ENCODE measurements around the gene WHRN.

Gene WHRN

DNA sequence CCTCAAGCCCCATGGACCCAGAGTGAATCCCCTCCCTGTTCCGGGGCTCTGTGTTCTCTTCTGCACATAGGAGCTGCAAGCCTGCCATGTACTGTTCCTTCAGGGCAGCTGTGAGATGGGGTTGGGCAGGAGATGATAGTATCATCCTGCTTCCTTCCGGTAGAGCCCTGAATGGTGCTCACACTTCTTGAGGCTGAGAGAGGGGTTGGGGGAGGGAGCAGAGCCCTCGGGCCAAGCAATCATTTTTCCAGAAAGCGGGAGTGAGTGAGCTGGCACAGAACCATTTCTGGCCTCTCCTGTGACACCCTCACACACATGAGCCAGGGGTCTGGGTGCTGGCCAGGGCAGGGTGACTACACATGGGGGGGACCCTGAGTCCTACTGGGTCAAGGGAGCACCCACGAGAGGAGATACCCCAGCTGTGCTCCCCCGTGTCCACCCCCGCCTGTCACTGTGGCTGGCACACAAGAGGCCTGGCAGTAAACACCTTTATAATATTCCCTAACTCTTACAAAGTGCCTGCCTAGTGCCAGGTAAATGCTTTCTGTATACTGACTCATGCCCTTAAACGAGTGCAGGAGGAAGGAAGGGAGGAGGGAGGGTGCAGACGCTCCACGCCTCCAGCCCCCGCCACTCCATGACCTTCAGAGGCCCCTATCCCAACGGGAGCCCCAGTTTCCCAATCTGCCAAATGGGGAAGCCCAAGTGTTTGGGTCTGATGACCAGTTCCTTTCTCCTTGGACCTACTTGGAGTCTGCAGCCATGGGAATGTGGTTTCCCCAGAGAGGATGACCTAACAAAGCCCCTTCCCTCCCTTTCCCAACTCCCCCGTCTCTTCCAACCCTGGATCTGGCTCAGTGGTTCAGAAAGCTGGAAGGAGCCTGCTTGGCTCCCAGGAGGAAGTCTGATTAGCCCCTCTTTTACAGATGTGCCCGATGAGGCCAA lies 133.0 kb downstream of the WHRN start:
- H3K9me3 ChIP-seq (ENCODE audit: low read length): no peaks in the 10 kb centered on the region
- peaks cover 32% of the 10 kb centered on the region for H3K4me1 ChIP-seq (ENCODE audit: insufficient read depth, low read length)
- no peak overlapping the region for H2AFZ ChIP-seq (ENCODE audit: low read depth, low read length)
- H3K4me3 ChIP-seq (ENCODE audit: low read length): no peak overlapping the region
- H3K36me3 ChIP-seq (ENCODE audit: insufficient read depth, low read length): peaks cover 4% of the 10 kb centered on the region
- H3K27me3 ChIP-seq (ENCODE audit: insufficient read depth, low read length): no peaks in the 10 kb centered on the region

DNA sequence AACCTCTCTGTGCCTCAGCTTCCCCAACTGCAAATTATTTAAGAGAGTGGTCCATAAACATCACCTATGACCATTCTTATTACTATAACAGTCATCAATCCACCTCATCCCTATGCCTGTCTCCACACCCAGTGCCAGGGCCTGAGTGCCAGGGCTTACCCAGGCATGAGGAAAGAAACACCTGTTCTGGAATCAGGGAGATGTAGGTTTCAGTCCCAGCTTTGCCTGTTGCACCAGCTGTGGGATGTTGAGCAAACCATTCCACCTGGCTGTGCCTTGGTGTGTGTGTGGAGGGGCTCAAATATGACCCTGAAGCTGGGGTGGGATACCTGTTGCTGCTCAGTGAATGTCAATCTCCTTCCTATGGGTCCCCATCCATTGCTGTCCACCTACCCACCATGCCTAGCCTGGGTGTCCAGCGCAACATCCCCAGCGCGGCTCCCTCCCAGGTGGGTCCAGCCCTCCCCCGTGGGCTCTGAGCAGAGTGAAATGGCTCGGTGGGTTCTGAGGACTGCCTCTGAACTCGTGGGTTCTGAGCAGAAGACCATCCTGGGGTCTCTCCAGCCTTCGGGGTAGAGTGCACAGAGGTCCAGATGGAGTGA lies 133.8 kb downstream of the WHRN start:
- H3K27me3 ChIP-seq (ENCODE audit: insufficient read depth, low read length): no peaks in the 10 kb centered on the region
- H2AFZ ChIP-seq (ENCODE audit: low read depth, low read length): no peak overlapping the region
- no peaks in the 10 kb centered on the region for H3K9me3 ChIP-seq (ENCODE audit: low read length)
- peaks cover 4% of the 10 kb centered on the region for H3K36me3 ChIP-seq (ENCODE audit: insufficient read depth, low read length)
- peaks cover 30% of the 10 kb centered on the region for H3K4me1 ChIP-seq (ENCODE audit: insufficient read depth, low read length)
- H3K4me3 ChIP-seq (ENCODE audit: low read length): no peak overlapping the region

DNA sequence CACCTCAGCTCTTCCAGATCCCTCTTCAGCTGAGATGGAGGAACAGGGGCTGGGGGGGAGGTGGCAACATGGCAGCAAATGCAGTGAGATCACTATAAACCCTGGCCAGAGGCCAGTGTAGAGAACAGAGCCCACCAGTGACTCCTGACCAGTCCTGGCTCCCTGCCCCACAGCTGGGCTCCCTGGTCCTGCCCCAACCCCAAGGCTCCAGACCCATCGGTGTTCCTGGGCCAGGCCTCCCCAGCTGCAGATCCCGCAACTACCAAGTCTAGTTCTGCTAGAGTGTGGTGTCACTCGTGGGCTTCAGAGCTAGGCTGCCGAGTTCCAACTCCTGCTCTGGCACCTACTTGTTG lies 134.3 kb downstream of the WHRN start:
- peaks cover 4% of the 10 kb centered on the region for H3K36me3 ChIP-seq (ENCODE audit: insufficient read depth, low read length)
- no peaks in the 10 kb centered on the region for H3K27me3 ChIP-seq (ENCODE audit: insufficient read depth, low read length)
- no peak overlapping the region for H3K4me3 ChIP-seq (ENCODE audit: low read length)
- H3K9me3 ChIP-seq (ENCODE audit: low read length): no peaks in the 10 kb centered on the region
- H3K4me1 ChIP-seq (ENCODE audit: insufficient read depth, low read length): peaks cover 30% of the 10 kb centered on the region
- peak overlapping the region; percentile 42 for H2AFZ ChIP-seq (ENCODE audit: low read depth, low read length)

DNA sequence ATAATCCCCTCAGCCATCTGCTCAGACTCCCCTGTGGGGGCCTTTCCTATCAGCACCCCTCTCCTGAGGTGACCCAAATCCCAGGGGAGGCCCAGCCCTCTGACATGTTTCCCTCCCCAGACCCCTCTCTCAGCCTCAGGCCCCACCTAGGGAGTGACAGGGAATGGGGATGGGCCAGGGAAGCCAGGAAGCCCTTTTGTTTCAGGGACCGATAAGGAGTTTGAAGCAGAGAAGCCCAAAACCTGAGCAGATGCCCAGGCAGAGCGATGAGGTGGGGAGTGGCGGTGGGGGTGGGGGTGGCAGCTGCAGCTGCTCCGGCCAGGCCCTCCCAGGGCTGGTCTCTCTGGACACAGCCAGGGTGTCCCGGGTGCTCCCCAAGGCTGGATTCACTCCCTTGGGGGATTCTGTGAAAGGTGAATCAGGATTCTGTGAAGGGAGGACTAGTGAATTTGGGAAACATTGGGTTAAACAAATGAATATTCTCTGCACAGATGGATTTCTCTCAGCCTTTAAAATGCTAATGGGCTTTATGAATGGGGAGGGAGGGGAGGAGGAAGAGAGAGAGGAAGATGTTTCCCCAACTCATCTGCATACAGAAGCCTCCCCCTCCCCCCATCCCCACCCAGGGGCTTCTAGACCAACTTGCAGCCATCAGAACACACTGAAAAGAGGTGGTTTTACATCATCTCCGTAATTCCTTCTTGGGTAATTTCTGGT lies 134.9 kb downstream of the WHRN start:
- H3K4me1 ChIP-seq (ENCODE audit: insufficient read depth, low read length): peaks cover 27% of the 10 kb centered on the region
- H3K27me3 ChIP-seq (ENCODE audit: insufficient read depth, low read length): no peaks in the 10 kb centered on the region
- H2AFZ ChIP-seq (ENCODE audit: low read depth, low read length): peak overlapping the region; percentile 42
- H3K4me3 ChIP-seq (ENCODE audit: low read length): no peak overlapping the region
- H3K9me3 ChIP-seq (ENCODE audit: low read length): no peaks in the 10 kb centered on the region
- H3K36me3 ChIP-seq (ENCODE audit: insufficient read depth, low read length): peaks cover 4% of the 10 kb centered on the region

DNA sequence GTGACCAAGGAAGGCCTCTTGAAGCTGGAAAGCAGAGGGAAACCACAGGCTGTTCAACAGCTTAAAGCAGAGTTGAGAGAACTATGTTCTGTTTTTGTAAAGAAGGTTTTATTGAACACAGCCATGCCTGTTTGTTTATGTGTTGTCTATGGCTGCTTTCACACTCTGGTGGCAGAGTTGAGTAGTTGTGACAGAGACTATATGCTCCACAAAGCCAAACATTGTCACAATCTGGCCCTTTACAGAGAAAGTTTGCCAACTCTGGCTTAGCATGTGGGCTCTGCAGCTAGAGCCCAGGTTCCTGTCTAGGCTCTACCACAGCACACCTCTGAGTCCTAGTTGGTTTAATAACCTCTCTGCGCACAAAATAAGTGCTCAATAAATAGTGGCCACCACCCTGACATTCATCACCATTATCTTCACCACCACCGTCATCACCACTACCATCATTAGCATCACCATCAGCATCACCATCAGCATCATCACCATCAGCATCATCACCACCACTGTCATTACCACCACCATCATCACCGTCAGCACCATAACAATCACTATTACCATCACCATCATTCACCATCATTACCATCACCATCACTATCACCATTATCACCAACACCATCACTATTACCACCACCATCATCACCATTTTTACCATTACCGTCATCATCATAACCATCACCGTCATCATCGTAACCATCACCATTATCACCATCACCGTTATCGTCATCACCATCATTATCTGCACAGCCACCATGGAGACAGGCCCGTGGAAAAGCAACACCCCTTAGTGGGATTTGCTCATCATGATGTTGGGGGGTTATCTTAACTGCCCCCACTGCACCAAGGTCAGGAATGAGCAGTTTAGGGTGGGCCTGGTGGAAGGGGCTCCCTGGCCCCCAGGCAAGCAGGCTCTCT lies 135.8 kb downstream of the WHRN start:
- Histone ChIP-seq H3K4me3 (ENCODE audit: low read length) (no peak overlapping the region), H3K9me3 (ENCODE audit: low read length) (no peaks in the 10 kb centered on the region), H3K4me1 (ENCODE audit: insufficient read depth, low read length) (peaks cover 18% of the 10 kb centered on the region), H3K27me3 (ENCODE audit: insufficient read depth, low read length) (no peaks in the 10 kb centered on the region), H3K36me3 (ENCODE audit: insufficient read depth, low read length) (peaks cover 4% of the 10 kb centered on the region), H2AFZ (ENCODE audit: low read depth, low read length) (peak overlapping the region; percentile 42)

DNA sequence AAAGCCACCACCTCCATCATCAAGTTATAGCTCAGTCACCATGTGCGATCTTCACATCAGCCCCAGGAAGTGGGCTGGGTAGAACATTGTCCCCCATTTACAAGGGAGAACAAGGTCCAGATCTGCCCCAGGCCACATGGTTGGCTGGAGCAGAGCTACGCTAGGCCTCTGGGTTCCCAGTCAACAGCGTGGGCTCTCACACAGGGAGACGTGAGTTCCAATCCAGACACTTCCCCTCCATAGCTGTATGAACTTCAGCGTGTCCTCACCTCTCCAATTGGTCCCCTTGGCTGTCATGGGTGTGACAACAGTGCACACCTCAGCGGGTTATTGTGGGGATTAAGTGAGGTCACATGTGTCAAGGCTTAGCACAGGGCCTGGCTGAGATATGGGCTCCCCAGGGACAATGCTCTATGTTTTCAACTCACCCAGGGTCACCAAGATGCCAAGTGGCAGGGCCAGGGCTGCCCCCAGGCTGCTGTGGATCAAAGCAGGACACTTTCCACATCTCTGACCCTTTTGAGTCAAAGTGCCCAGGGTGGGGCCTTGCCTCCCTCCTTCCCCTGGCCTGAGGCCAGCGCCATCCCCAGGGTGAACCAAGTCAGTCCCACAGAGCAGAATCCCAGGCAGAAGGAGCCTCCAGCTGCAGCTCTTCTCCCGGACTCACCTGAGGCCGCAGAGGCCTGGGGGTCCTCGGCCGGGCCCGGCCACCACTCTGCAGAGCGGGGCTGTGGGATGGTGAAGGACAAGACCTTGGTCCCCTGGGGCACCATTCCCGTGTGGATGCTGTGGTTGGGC lies 137.3 kb downstream of the WHRN start:
- no peak overlapping the region for H3K4me3 ChIP-seq (ENCODE audit: low read length)

DNA sequence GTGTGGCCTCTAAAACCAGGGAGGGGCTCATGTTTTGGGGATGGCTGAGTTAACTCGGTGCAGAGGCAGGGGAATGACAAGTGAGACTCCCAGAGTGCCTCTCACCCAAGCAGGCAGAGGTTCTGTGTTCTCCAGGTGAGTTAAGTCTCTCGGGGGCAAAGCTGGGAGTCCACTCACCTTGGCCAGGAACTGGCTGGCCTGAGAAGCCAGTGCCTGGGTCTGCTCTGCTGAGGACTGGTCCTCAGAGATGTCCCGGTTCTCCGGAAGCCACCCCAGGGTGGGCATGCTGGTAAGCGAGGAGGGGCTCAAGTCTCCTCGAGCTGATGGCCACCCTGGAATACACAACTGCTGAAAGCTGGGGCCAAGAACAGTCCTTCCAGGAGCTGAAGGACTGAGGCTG lies 137.9 kb downstream of the WHRN start:
- H3K27me3 ChIP-seq (ENCODE audit: insufficient read depth, low read length): no peaks in the 10 kb centered on the region
- H3K4me1 ChIP-seq (ENCODE audit: insufficient read depth, low read length): peaks cover 18% of the 10 kb centered on the region
- H3K4me3 ChIP-seq (ENCODE audit: low read length): no peak overlapping the region
- H3K36me3 ChIP-seq (ENCODE audit: insufficient read depth, low read length): peaks cover 7% of the 10 kb centered on the region
- no peak overlapping the region for H2AFZ ChIP-seq (ENCODE audit: low read depth, low read length)
- no peaks in the 10 kb centered on the region for H3K9me3 ChIP-seq (ENCODE audit: low read length)

More for the DNA sequence above, 137.3 kb downstream of the WHRN start:
- no peak overlapping the region for H2AFZ ChIP-seq (ENCODE audit: low read depth, low read length)
- H3K27me3 ChIP-seq (ENCODE audit: insufficient read depth, low read length): no peaks in the 10 kb centered on the region
- H3K4me1 ChIP-seq (ENCODE audit: insufficient read depth, low read length): peaks cover 18% of the 10 kb centered on the region
- no peaks in the 10 kb centered on the region for H3K9me3 ChIP-seq (ENCODE audit: low read length)
- peaks cover 7% of the 10 kb centered on the region for H3K36me3 ChIP-seq (ENCODE audit: insufficient read depth, low read length)

DNA sequence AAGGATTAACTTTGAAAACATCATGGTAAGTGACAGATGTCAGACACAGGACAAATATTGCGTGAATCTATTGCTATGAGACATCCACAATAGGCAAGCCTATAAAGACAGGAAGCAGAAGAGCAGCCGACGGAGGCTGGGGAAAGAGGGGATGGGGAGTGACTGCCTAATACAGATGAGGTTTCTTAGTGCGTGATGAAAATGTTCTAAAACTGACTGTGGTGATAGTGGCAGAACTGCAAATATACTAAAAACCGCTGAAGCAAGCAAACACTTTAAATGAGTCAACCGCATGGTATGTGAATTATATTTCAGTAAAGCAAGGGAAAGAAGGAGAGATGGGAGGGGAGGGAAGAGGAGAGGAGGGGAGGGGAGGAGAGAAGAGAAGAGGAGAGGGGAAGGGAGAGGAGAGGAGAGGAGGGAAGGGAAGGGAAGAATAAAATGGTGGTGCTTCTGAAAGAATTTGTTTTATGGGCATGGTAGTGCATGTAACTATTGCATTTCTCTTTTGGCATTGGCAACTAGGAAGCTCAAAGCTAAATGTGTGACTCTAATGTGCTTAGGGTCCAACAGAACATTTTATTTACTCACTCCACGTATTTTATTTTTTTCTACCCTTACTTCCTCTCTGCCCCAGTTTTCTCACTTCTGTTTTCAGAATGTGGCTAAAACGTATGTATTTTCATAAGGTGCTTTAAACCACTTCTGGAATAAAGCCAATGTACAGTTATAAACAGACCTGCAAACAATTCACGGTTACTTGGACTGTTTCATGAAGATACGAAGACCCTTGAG lies 138.7 kb downstream of the WHRN start:
- peaks cover 7% of the 10 kb centered on the region for H3K36me3 ChIP-seq (ENCODE audit: insufficient read depth, low read length)
- no peak overlapping the region for H2AFZ ChIP-seq (ENCODE audit: low read depth, low read length)
- no peak overlapping the region for H3K4me3 ChIP-seq (ENCODE audit: low read length)
- no peaks in the 10 kb centered on the region for H3K9me3 ChIP-seq (ENCODE audit: low read length)
- no peaks in the 10 kb centered on the region for H3K27me3 ChIP-seq (ENCODE audit: insufficient read depth, low read length)
- H3K4me1 ChIP-seq (ENCODE audit: insufficient read depth, low read length): peaks cover 18% of the 10 kb centered on the region

DNA sequence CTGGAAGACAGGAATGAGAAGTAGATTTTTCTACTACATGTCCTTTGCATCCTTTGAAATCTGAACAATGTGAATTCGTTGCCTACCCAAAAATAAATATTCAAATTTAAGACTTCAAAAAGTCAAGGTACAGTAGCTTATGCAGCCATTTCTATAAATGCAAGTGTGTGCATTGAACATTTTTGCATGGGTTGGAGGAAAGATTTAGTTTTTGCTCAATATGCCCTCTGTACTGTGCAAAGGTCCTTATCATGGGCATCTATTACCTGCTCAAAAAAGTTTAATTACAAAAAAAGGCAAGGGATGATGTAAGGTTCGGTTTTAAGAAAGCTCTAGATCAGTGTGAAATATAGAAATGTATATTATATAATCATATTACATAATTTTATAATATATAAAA lies 140.1 kb downstream of the WHRN start:
- Histone ChIP-seq H3K4me3 (ENCODE audit: low read length) (no peak overlapping the region), H3K36me3 (ENCODE audit: insufficient read depth, low read length) (peaks cover 18% of the 10 kb centered on the region), H3K9me3 (ENCODE audit: low read length) (no peaks in the 10 kb centered on the region), H2AFZ (ENCODE audit: low read depth, low read length) (no peak overlapping the region), H3K4me1 (ENCODE audit: insufficient read depth, low read length) (peaks cover 5% of the 10 kb centered on the region), H3K27me3 (ENCODE audit: insufficient read depth, low read length) (no peaks in the 10 kb centered on the region)

DNA sequence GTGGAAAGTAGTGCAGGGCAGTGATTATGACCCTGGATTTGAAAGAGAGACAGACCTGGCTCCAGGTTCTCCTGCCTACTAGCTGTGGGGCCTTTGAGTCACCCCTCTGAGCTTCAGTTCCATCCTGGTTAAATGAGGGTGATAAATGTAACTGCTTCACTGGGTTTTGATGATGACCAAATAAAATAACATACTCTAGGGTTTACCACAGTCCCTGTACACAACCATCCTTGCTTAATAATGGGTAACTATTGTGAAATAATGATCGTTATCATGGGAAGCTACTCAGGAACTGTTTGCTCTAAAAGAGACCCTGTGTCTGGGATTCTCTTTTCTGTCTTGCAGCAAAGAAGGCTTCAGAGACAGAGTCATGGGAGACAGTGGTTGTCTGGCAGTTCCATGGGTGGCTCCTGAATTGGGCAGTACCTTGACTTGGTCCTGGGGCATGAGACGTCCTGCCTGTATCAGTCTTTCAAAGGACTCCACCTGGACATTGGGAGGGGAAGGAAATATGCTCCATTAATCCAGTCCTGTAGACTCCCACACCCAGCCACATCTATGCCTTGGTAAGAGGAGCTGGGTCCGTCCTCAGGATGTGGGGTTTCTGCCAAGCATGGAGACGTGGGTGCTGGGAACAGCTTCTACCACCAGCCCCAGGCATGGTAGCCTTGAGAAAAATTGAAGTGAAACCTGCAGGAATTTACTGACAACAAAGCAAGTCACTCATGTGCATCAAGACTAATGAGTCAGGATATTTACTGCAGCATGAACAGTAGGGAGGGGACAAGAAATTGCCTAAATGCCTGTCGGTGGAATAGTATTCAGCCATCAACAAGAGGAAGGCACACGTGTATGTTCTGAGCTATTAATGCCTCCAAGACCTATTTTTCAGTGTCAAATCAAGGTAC lies 140.9 kb downstream of the WHRN start:
- Histone ChIP-seq H3K36me3 (ENCODE audit: insufficient read depth, low read length) (peaks cover 25% of the 10 kb centered on the region), H2AFZ (ENCODE audit: low read depth, low read length) (no peak overlapping the region), H3K27me3 (ENCODE audit: insufficient read depth, low read length) (no peaks in the 10 kb centered on the region), H3K9me3 (ENCODE audit: low read length) (no peaks in the 10 kb centered on the region), H3K4me3 (ENCODE audit: low read length) (no peak overlapping the region), H3K4me1 (ENCODE audit: insufficient read depth, low read length) (no peaks in the 10 kb centered on the region)

DNA sequence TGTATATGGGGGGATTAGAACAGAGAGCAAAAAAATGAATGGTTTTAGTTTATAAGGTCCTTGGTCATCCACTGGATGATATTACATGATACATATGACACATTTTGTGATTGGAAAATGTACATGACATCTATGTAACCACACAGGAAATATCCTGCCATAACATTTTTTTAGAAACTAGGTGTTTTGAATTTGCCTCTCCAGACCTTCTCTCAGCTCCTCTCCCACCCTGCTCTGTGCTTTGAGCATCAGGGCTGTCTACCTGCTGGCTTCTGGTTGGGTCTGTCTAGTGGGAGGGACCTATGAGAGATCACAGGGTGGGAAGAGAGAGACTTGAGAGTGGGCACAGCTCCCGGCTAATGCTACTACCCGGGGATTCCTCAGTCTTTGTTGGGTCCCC lies 141.8 kb downstream of the WHRN start:
- Histone ChIP-seq H3K27me3 (ENCODE audit: insufficient read depth, low read length) (no peaks in the 10 kb centered on the region), H3K4me1 (ENCODE audit: insufficient read depth, low read length) (no peaks in the 10 kb centered on the region), H3K36me3 (ENCODE audit: insufficient read depth, low read length) (peaks cover 26% of the 10 kb centered on the region), H3K4me3 (ENCODE audit: low read length) (no peak overlapping the region), H3K9me3 (ENCODE audit: low read length) (no peaks in the 10 kb centered on the region), H2AFZ (ENCODE audit: low read depth, low read length) (no peak overlapping the region)

Measured in neuron (in vitro differentiated cells).